Heart left ventricle (tissue), 13 donors: ENCODE measurements around the gene SNAP91.

Experiments used
- POLR2A ChIP-seq, 2 donors: fragments of 450-650 bp; IDR thresholded peaks; one replicate each; pipeline ENCODE4 v1.6.1; 2017; ENCODE audit warnings: antibody characterized with exemption in 2 of 2, mild to moderate bottlenecking in 2 of 2, moderate library complexity in 2 of 2
- TF ChIP-seq, protein P1 (sequence below), 12 donors: fragments of 200-600 bp; sonication (generic) in 4 of 12; IDR thresholded peaks; one replicate each; pipeline versions ENCODE4 v1.5.0 to v1.8.0; 2018 to 2022; ENCODE audit warnings: antibody characterized with exemption in 12 of 12, mild to moderate bottlenecking in 5 of 12
- donor health status: ischemic (EF 13 %, LVEDD 7.1; RV severe dilation, severe dysfunction).
- donor health status: DM: no; HTN: yes; CAD: no.
- donor health status: DM: no; HTN: no; CAD: no.
- donor health status: ischemic (EF 25% LVEDD 6.9; RV normal size, moderate dysfunction).
- donor health status: ischemic (EF 25% LVEDD 5.7; RV mildly dilated, moderate dysfunction).
- donor health status: ischemic (EF 35%, LVEDD 5.7; RV mildly dilated, moderate dysfunction).
- donor health status: nonischemic (EF 11% LVEDD 7.7; RV severe dilation, severe dysfunction).
- donor health status: DM: yes; HTN: yes; CAD: no.
- donor health status: PGD.
- donor health status: ischemic (EF 29% LVEDD 5.4; RV normal size, mild dysfunction).
- donor health status: nonischemic (EF 23%, LVEDD 6.1; RV moderate dilation, normal function).

DNA sequence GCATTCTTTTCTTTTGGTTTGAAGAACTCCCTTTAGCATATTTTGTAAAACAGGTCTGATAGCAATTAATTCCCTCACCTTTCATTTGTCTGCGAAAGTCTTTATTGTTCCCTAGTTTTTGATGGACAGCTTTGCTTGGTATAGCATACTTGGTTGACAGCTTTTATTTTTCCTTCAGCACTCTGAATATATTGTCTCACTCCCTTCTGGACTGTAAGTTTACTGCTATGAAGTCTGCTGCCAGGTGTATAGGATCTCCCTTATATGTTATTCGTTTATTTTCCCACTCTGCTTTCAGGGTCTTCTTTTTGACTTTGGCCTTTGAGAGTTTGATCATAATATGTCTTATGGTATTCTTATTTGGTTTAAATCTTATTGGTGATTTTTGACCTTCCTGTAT lies 47.7 kb upstream of the SNAP91 start:
- TF ChIP-seq, protein P1, sequence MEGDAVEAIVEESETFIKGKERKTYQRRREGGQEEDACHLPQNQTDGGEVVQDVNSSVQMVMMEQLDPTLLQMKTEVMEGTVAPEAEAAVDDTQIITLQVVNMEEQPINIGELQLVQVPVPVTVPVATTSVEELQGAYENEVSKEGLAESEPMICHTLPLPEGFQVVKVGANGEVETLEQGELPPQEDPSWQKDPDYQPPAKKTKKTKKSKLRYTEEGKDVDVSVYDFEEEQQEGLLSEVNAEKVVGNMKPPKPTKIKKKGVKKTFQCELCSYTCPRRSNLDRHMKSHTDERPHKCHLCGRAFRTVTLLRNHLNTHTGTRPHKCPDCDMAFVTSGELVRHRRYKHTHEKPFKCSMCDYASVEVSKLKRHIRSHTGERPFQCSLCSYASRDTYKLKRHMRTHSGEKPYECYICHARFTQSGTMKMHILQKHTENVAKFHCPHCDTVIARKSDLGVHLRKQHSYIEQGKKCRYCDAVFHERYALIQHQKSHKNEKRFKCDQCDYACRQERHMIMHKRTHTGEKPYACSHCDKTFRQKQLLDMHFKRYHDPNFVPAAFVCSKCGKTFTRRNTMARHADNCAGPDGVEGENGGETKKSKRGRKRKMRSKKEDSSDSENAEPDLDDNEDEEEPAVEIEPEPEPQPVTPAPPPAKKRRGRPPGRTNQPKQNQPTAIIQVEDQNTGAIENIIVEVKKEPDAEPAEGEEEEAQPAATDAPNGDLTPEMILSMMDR (IDR thresholded peaks at IDR 0.05), result no peak
- no peak for TF ChIP-seq POLR2A (IDR thresholded peaks at IDR 0.05)
